Trophoblast cell (in vitro differentiated cells and primary cell): ENCODE measurements around the gene PRCC.

Experiments
- DNase-seq, 2 donors: peaks; one replicate each; pipeline ENCODE4 v3.0.0-alpha.2; 2016
- H2AFZ ChIP-seq: 2 replicates; pipeline ENCODE4 v1.6.1; 2013; ENCODE audit warnings: low read length, moderate library complexity, mild to moderate bottlenecking; ENCODE audit not compliant: insufficient read depth, poor library complexity
- H2AK5ac ChIP-seq: 2 replicates; pipeline ENCODE4 v1.6.1; 2013; ENCODE audit warnings: mild to moderate bottlenecking, low read length
- H2BK120ac ChIP-seq: 2 replicates; pipeline ENCODE4 v1.6.1; 2013; ENCODE audit warnings: low read length, mild to moderate bottlenecking, moderate library complexity; ENCODE audit not compliant: insufficient read depth, poor library complexity
- H2BK12ac ChIP-seq: 2 replicates; pipeline ENCODE4 v1.6.1; 2013; ENCODE audit warnings: mild to moderate bottlenecking, low read length, moderate library complexity
- H2BK5ac ChIP-seq: 2 replicates; pipeline ENCODE4 v1.6.1; 2013; ENCODE audit warnings: low read length, low read depth, moderate library complexity, mild to moderate bottlenecking; ENCODE audit not compliant: poor library complexity
- H3K14ac ChIP-seq: 2 replicates; pipeline ENCODE4 v1.6.1; 2013; ENCODE audit warnings: mild to moderate bottlenecking, low read length
- H3K18ac ChIP-seq: 2 replicates; pipeline ENCODE4 v1.6.1; 2013; ENCODE audit warnings: mild to moderate bottlenecking, low read length
- H3K23ac ChIP-seq: 2 replicates; pipeline ENCODE4 v1.6.1; 2013; ENCODE audit warnings: low read length
- H3K27ac ChIP-seq: 2 replicates; pipeline ENCODE4 v1.5.1; 2013; ENCODE audit warnings: low read depth, mild to moderate bottlenecking, inconsistent platforms, low read length, moderate library complexity
- H3K27me3 ChIP-seq: 2 replicates; pipeline ENCODE4 v1.6.1; 2013; ENCODE audit warnings: inconsistent platforms, mild to moderate bottlenecking, low read length, moderate library complexity; ENCODE audit not compliant: insufficient read depth
- H3K36me3 ChIP-seq, 2 experiments: 1 replicate in 1 of 2; 2 replicates in 1 of 2; pipeline ENCODE4 v1.6.1; 2013; ENCODE audit warnings: low read length in 2 of 2, mild to moderate bottlenecking in 2 of 2, moderate library complexity in 1 of 2; ENCODE audit not compliant: insufficient read depth in 2 of 2, control insufficient read depth in 1 of 2
- H3K4ac ChIP-seq: 2 replicates; pipeline ENCODE4 v1.6.1; 2013; ENCODE audit warnings: low read depth, mild to moderate bottlenecking, low read length, moderate library complexity
- H3K4me1 ChIP-seq, 2 experiments: 1 replicate in 1 of 2; 2 replicates in 1 of 2; pipeline ENCODE4 v1.6.1; 2013; ENCODE audit warnings: low read length in 2 of 2, mild to moderate bottlenecking in 2 of 2, moderate library complexity in 1 of 2; ENCODE audit not compliant: insufficient read depth in 2 of 2, control insufficient read depth in 1 of 2
- H3K4me2 ChIP-seq: 2 replicates; pipeline ENCODE4 v1.6.1; 2013; ENCODE audit warnings: inconsistent platforms, mild to moderate bottlenecking, low read length, moderate library complexity
- H3K4me3 ChIP-seq: 2 replicates; pipeline ENCODE4 v1.5.1; 2013; ENCODE audit warnings: mild to moderate bottlenecking, low read depth, low read length, inconsistent platforms
- H3K79me1 ChIP-seq: one replicate; pipeline ENCODE4 v1.6.1; 2013; ENCODE audit warnings: low read length
- H3K79me2 ChIP-seq: 2 replicates; pipeline ENCODE4 v1.6.1; 2013; ENCODE audit warnings: low read length, mild to moderate bottlenecking; ENCODE audit not compliant: control insufficient read depth, insufficient read depth, poor library complexity
- H3K9ac ChIP-seq: 2 replicates; pipeline ENCODE4 v1.6.1; 2013; ENCODE audit warnings: mild to moderate bottlenecking, low read length
- H3K9me3 ChIP-seq: 2 replicates; pipeline ENCODE4 v1.6.1; 2013; ENCODE audit warnings: low read depth, mild to moderate bottlenecking, control low read depth, inconsistent platforms, low read length; ENCODE audit not compliant: insufficient read depth
- H4K12ac ChIP-seq: 2 replicates; pipeline ENCODE4 v1.6.1; 2013; ENCODE audit warnings: low read depth, mild to moderate bottlenecking, low read length, moderate library complexity
- H4K8ac ChIP-seq: 2 replicates; pipeline ENCODE4 v1.6.1; 2013; ENCODE audit warnings: low read depth, mild to moderate bottlenecking, low read length, moderate library complexity
- H4K91ac ChIP-seq: one replicate; pipeline ENCODE4 v1.6.1; 2013; ENCODE audit warnings: low read depth, mild to moderate bottlenecking, low read length, moderate library complexity
- WGBS: extraction: QIAGEN DNeasy Blood & Tissue Kit; methylation state at CpG from one replicate; pipeline ENCODE4 v1.1.7; 2013; ENCODE audit warnings: missing lambda C conversion rate; ENCODE audit not compliant: insufficient read length, insufficient coverage; ENCODE audit errors: extremely low coverage; 5-methylcytosine and 5-hydroxymethylcytosine counted together

The PRCC gene

DNA sequence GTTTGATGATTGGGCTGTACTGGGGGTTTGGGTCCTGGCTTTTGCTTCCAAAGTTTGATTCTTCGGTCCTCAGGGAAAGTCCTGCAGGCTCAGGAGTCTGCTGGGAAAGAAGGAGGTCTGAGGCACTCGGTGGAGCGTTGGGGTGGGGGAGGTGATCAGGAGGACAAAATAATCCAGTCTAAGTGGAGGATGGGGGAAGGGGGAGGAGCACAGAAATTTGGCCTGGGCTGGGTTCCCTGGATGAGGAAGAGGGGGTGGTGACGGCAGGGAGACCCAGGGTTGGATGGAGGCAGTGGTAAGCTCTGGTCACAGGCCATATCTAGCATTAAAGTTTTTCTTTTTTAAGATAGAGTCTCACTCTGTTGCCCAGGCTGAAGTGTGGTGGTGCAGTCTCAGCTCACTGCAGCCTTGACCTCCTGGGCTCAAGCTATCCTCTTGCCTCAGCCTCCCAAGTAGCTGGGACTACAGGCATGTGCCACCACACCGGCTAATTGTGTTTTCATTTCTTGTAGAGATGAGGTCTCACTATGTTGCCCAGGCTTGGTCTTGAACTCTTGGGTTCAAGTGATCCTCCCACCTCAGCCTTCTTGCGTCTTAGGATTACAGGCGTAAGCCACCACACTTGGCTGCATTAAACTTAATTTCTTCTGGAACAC, 42.5 kb downstream of the PRCC start:
- H4K12ac ChIP-seq: no peak overlapping the region
- no peak overlapping the region for H3K23ac ChIP-seq
- H2BK120ac ChIP-seq: no peak overlapping the region
- no peaks in the 10 kb centered on the region for H3K79me2 ChIP-seq
- no peaks in the 10 kb centered on the region for H3K36me3 ChIP-seq
- no peak overlapping the region for H3K4me2 ChIP-seq
- no peak overlapping the region for H3K4me3 ChIP-seq
- no peak overlapping the region for H2AFZ ChIP-seq
- H3K9ac ChIP-seq: no peak overlapping the region
- H3K4ac ChIP-seq: no peak overlapping the region
- no peak overlapping the region for H4K8ac ChIP-seq
- no peak overlapping the region for H4K91ac ChIP-seq
- H2AK5ac ChIP-seq: no peak overlapping the region
- peaks cover 2% of the 10 kb centered on the region for H3K27me3 ChIP-seq
- H2BK5ac ChIP-seq: no peak overlapping the region
- H3K4me1 ChIP-seq: peaks cover 9% of the 10 kb centered on the region in 2 experiments
- H3K18ac ChIP-seq: no peak overlapping the region
- no peaks in the 10 kb centered on the region for H3K79me1 ChIP-seq
- H3K9me3 ChIP-seq: peaks cover 2% of the 10 kb centered on the region
- no peak for DNase-seq
- H3K27ac ChIP-seq: no peak overlapping the region
- no peak overlapping the region for H2BK12ac ChIP-seq
- WGBS: no CpG with 5 or more reads among the region's 7 CpGs
- H3K14ac ChIP-seq: no peak overlapping the region

DNA sequence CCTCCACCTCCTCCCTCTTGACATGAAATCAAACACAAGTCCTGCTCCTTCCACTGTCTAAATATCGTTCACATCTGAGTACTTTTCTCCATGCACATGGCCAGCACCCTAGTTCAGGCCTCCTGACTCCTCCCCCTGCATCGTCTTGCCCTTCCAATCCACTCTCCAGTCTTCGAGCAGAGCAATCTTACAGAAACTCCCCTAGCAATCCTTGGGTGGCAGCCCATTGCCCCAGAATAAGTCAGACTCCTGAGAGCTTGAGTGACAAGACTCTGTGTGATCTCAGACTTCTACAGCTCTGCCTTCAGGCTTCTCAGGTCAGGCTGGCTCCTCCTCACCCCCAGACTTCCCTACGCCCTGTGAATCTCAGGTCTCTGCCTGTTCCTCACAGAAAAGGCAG, 43.8 kb downstream of the PRCC start:
- DNase-seq: no peak
- Histone ChIP-seq H2BK12ac (no peak overlapping the region), H3K14ac (no peak overlapping the region), H2BK120ac (no peak overlapping the region), H3K27me3 (peaks cover 2% of the 10 kb centered on the region), H3K4me1 (peaks cover 9 to 11% of the 10 kb centered on the region in 2 experiments), H4K12ac (no peak overlapping the region), H4K91ac (no peak overlapping the region), H2BK5ac (no peak overlapping the region), H4K8ac (no peak overlapping the region), H3K9me3 (peaks cover 2% of the 10 kb centered on the region), H3K4me3 (no peak overlapping the region), H3K4ac (no peak overlapping the region), H3K36me3 (no peaks in the 10 kb centered on the region), H3K27ac (no peak overlapping the region), H3K9ac (no peak overlapping the region), H3K18ac (no peak overlapping the region), H3K23ac (no peak overlapping the region), H3K79me2 (no peaks in the 10 kb centered on the region), H2AFZ (no peak overlapping the region), H3K4me2 (no peak overlapping the region), H2AK5ac (no peak overlapping the region), H3K79me1 (no peaks in the 10 kb centered on the region)
- no CpG with 5 or more reads among the region's 4 CpGs for WGBS

DNA sequence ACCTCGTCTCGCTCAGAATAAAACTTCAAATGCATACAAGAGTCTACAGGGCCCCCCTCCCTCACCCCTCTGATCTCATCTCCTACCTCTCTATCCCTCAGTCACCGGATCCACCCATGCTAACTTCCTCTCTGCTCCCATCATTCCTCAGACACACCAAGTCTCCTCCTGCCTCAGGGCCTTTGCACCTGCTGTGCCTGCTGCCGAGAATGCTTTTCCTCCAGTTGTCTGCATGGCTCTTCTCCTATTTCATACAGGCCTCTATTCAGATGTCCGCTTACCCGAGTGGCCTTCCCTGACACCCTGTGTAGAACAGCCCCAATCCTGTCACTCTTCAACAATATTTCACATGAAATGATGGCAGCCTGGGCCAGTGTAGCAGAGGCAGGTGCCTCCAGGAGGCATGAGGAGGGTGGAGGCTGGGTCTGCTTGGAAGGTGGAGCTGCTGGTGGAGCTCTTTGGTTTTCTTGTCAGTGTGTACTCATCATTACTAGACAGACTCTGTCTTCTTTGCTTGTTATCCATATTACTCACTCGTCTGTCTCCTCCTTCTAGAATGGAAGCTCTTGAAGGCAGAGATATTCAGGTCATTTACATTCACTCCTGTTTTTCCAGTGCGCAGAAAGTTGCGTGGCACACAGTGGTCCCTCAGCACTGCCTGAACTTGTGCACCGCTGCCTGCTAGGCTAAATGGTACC, 45.1 kb downstream of the PRCC start:
- DNase-seq: no peak
- Histone ChIP-seq H3K36me3 (no peaks in the 10 kb centered on the region), H3K4me2 (no peak overlapping the region), H2AFZ (no peak overlapping the region), H2AK5ac (no peak overlapping the region), H3K4ac (no peak overlapping the region), H4K8ac (no peak overlapping the region), H3K23ac (no peak overlapping the region), H3K4me1 (peaks cover 9 to 11% of the 10 kb centered on the region in 2 experiments), H3K4me3 (no peak overlapping the region), H2BK5ac (no peak overlapping the region), H3K79me1 (no peaks in the 10 kb centered on the region), H3K27me3 (peaks cover 2% of the 10 kb centered on the region), H3K18ac (no peak overlapping the region), H3K9me3 (peaks cover 4% of the 10 kb centered on the region), H2BK12ac (no peak overlapping the region), H4K12ac (no peak overlapping the region), H3K9ac (no peak overlapping the region), H3K14ac (no peak overlapping the region), H2BK120ac (no peak overlapping the region), H3K79me2 (no peaks in the 10 kb centered on the region), H4K91ac (no peak overlapping the region), H3K27ac (no peak overlapping the region)
- no CpG with 5 or more reads among the region's 10 CpGs for WGBS

DNA sequence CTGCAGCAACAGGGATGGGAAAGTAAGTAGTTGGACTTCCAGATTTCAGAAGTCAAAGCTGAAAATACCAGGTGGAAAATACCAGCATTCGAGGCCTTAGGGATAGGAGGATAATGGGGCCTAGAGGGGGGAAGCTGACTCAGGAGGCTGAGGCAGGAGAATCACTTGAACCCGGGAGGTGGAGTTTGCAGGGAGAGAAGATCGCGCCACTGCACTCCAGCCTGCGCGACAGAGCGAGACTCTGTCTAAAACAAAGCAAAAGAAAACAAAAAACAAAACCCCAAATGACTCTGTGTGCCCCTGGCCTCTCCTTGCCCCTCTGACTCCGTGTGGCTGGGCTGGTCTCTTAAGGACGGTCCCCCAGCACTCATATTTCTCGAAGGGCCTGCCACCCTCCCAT, 46.0 kb downstream of the PRCC start:
- H2BK120ac ChIP-seq: no peak overlapping the region
- no peak overlapping the region for H4K91ac ChIP-seq
- H3K79me1 ChIP-seq: no peaks in the 10 kb centered on the region
- H3K27ac ChIP-seq: no peak overlapping the region
- H2AK5ac ChIP-seq: no peak overlapping the region
- DNase-seq: no peak
- no peak overlapping the region for H2BK12ac ChIP-seq
- H3K27me3 ChIP-seq: peaks cover 2% of the 10 kb centered on the region
- no peak overlapping the region for H3K14ac ChIP-seq
- H3K4me2 ChIP-seq: peak overlapping the region; percentile 65
- no peaks in the 10 kb centered on the region for H3K36me3 ChIP-seq
- H3K4me1 ChIP-seq: peaks cover 9 to 11% of the 10 kb centered on the region in 2 experiments
- no CpG with 5 or more reads among the region's 10 CpGs for WGBS
- no peak overlapping the region for H3K9ac ChIP-seq
- H2AFZ ChIP-seq: no peak overlapping the region
- H3K18ac ChIP-seq: no peak overlapping the region
- no peaks in the 10 kb centered on the region for H3K79me2 ChIP-seq
- no peak overlapping the region for H3K4me3 ChIP-seq
- H2BK5ac ChIP-seq: no peak overlapping the region
- peaks cover 4% of the 10 kb centered on the region for H3K9me3 ChIP-seq
- H4K12ac ChIP-seq: no peak overlapping the region
- no peak overlapping the region for H3K23ac ChIP-seq
- H3K4ac ChIP-seq: no peak overlapping the region
- H4K8ac ChIP-seq: no peak overlapping the region
